Neural progenitor cell (in vitro differentiated cells): ENCODE results near the gene PER2.
A peak's percentile ranks its signal among the peaks of the same experiment; 100 is the strongest.

Experiments used
- CTCF ChIP-seq: fragments of 200-600 bp; sonication (generic); IDR thresholded peaks from 2 replicates; pipeline ENCODE4 v1.5.1; 2017; ENCODE audit warnings: antibody characterized with exemption, mild to moderate bottlenecking
- EZH2 ChIP-seq: fragments of 200-600 bp; sonication (generic); IDR thresholded peaks from 2 replicates; pipeline ENCODE4 v1.6.1; 2017; ENCODE audit warnings: antibody characterized with exemption, mild to moderate bottlenecking, moderate library complexity
- EZH2phosphoT487 ChIP-seq: fragments of 200-600 bp; sonication (generic); IDR thresholded peaks from 2 replicates; pipeline ENCODE4 v1.6.1; 2017; ENCODE audit warnings: antibody characterized with exemption

GRCh38 chr2:238240757-238241711, 47.4 kb downstream of the PER2 start:
- TF ChIP-seq CTCF (peak; percentile 12), EZH2 (peak; percentile 72), EZH2phosphoT487 (peak; percentile 50)
